Measurements from ENCODE around the gene SULT1C4. TPM values are rescaled to one million over a fixed set of nuclear protein-coding genes. Genes with fewer than 3 reads are reported as not detected.
"Not testable (repeated sequence)": the region's sequence is repeated elsewhere in the genome, so short reads cannot be mapped to it uniquely, and the experiment has no call there.

Gene SULT1C4
- total RNA-seq, 1 experiment from 2014 or later, result not detected

GRCh38 chr2:108354136-108354535 lies 23.6 kb upstream of the SULT1C4 start:
- intact Hi-C loops (cut with micrococcal nuclease; ENCODE audit: unreplicated experiment), result no loop called here
- no peak overlapping the region for H3K4me3 ChIP-seq (ENCODE audit: low read depth, low read length, poor library complexity, severe bottlenecking)

DNA sequence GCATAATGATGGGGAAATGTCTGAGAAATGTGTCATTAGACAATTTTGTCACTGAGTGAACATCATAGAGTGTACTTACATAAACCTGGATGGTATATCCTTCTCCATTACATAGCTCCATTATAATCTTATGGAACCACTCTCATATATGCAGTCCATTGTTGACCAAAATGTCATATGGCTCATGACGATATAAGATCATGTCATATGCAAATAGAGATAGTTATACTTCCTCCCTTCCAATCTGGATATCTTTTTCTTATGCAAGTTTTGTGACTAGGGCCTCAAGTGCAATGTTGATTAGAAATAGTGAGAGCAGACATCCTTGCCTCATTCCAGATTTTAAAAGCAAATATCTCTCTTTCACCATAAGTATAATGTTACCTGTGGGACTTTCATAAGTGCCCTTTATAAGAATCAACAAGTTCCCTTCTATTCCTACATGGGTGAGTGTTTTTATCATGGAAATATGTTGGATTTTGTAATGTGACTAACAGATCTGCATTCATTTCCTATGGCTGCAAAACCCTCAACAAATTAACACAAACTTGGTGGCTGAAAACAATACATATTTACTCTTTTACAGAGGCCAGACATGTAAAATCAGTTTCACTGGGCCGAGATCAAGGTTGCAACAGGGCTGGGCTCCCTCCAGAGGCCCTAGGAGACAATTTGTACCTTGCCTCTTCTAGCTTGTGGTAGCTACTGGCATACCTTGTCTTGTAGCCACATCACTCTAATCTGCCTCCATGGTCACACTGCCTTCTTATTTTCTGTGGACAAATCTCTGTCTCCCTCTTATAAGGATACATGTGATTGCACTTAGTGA lies 21.6 kb upstream of the SULT1C4 start:
- DNase-seq (ENCODE audit: low spot score), result no peak
- intact Hi-C loops (cut with micrococcal nuclease; ENCODE audit: unreplicated experiment), result no loop called here
- H3K9me3 ChIP-seq (ENCODE audit: low read depth, low read length, poor library complexity, severe bottlenecking), result no peaks in the 10 kb centered on the region
- H3K4me1 ChIP-seq (ENCODE audit: insufficient read depth, low read length, poor library complexity, severe bottlenecking), result no peaks in the 10 kb centered on the region
- POLR2A ChIA-PET (ENCODE audit: low non-redundant PET), result no interaction called here
- no TSS peak for BruUV-seq (replicated peaks)
- no peak overlapping the region for H3K27ac ChIP-seq (ENCODE audit: low read depth, low read length, poor library complexity, severe bottlenecking)
- H3K4me3 ChIP-seq (ENCODE audit: low read depth, low read length, poor library complexity, severe bottlenecking), result no peak overlapping the region
- no peaks in the 10 kb centered on the region for H3K36me3 ChIP-seq (ENCODE audit: insufficient read depth, low read length, poor library complexity, severe bottlenecking)
- H3K27me3 ChIP-seq (replicated peaks; ENCODE audit: insufficient read depth, low read depth, low read length, poor library complexity), result peaks cover 9% of the 10 kb centered on the region
- CTCF ChIA-PET, result no interaction called here
- no peak for TF ChIP-seq EZH2 (IDR thresholded peaks at IDR 0.05; ENCODE audit: borderline replicate concordance, low read depth, low read length, poor library complexity, severe bottlenecking)
- TF ChIP-seq, protein P1, sequence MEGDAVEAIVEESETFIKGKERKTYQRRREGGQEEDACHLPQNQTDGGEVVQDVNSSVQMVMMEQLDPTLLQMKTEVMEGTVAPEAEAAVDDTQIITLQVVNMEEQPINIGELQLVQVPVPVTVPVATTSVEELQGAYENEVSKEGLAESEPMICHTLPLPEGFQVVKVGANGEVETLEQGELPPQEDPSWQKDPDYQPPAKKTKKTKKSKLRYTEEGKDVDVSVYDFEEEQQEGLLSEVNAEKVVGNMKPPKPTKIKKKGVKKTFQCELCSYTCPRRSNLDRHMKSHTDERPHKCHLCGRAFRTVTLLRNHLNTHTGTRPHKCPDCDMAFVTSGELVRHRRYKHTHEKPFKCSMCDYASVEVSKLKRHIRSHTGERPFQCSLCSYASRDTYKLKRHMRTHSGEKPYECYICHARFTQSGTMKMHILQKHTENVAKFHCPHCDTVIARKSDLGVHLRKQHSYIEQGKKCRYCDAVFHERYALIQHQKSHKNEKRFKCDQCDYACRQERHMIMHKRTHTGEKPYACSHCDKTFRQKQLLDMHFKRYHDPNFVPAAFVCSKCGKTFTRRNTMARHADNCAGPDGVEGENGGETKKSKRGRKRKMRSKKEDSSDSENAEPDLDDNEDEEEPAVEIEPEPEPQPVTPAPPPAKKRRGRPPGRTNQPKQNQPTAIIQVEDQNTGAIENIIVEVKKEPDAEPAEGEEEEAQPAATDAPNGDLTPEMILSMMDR (conservative IDR thresholded peaks at IDR 0.05; ENCODE audit: low read depth, low read length), result no peak

More at GRCh38 chr2:108354136-108354535, 23.6 kb upstream of the SULT1C4 start:
- no peak for DNase-seq (ENCODE audit: low spot score)
- H3K9me3 ChIP-seq (ENCODE audit: low read depth, low read length, poor library complexity, severe bottlenecking), result no peaks in the 10 kb centered on the region
- H3K27ac ChIP-seq (ENCODE audit: low read depth, low read length, poor library complexity, severe bottlenecking), result no peak overlapping the region
- BruUV-seq (replicated peaks), result no TSS peak
- TF ChIP-seq, protein P1 (conservative IDR thresholded peaks at IDR 0.05; ENCODE audit: low read depth, low read length), result no peak
- TF ChIP-seq EZH2 (IDR thresholded peaks at IDR 0.05; ENCODE audit: borderline replicate concordance, low read depth, low read length, poor library complexity, severe bottlenecking), result no peak
- ChIA-PET POLR2A (ENCODE audit: low non-redundant PET) (no interaction called here), CTCF (no interaction called here)
- H3K27me3 ChIP-seq (replicated peaks; ENCODE audit: insufficient read depth, low read depth, low read length, poor library complexity), result peaks cover 12% of the 10 kb centered on the region
- no peaks in the 10 kb centered on the region for H3K36me3 ChIP-seq (ENCODE audit: insufficient read depth, low read length, poor library complexity, severe bottlenecking)
- no peaks in the 10 kb centered on the region for H3K4me1 ChIP-seq (ENCODE audit: insufficient read depth, low read length, poor library complexity, severe bottlenecking)

- POLR2A ChIA-PET (ENCODE audit: low non-redundant PET), result not testable (repeated sequence)
Observed at GRCh38 chr2:108359336-108359735, 18.4 kb upstream of the SULT1C4 start.

More at GRCh38 chr2:108359336-108359735, 18.4 kb upstream of the SULT1C4 start:
- H3K4me3 ChIP-seq (ENCODE audit: low read depth, low read length, poor library complexity, severe bottlenecking); H3K4me1 ChIP-seq (ENCODE audit: insufficient read depth, low read length, poor library complexity, severe bottlenecking); H3K9me3 ChIP-seq (ENCODE audit: low read depth, low read length, poor library complexity, severe bottlenecking); H3K36me3 ChIP-seq (ENCODE audit: insufficient read depth, low read length, poor library complexity, severe bottlenecking); BruUV-seq (replicated peaks); DNase-seq (ENCODE audit: low spot score); intact Hi-C loops (cut with micrococcal nuclease; ENCODE audit: unreplicated experiment); CTCF ChIA-PET; H3K27ac ChIP-seq (ENCODE audit: low read depth, low read length, poor library complexity, severe bottlenecking): not testable (repeated sequence)
- peaks cover 12% of the 10 kb centered on the region for H3K27me3 ChIP-seq (replicated peaks; ENCODE audit: insufficient read depth, low read depth, low read length, poor library complexity)

Measured in A673 (cell line).